H1 (cell line): Measurements from ENCODE around the gene LMOD2. TPM values are rescaled to one million over a fixed set of nuclear protein-coding genes. Genes with fewer than 3 reads are reported as not detected.

Experiments
- CTCF ChIA-PET: fragments of 300-600 bp; sonication (Branson Sonifier 250); formaldehyde crosslinking; loops from one replicate; lab custom pipeline; 2021; ENCODE audit not compliant: partially characterized antibody; lab: Charles Lee
- POLR2A ChIA-PET: fragments of 300-600 bp; sonication (Branson Sonifier 250); formaldehyde crosslinking; loops from one replicate; lab custom pipeline; 2021; ENCODE audit warnings: inconsistent platforms; ENCODE audit not compliant: partially characterized antibody; lab: Charles Lee
- DNase-seq, 2 experiments: peaks; one replicate each; pipeline versions ENCODE4 v3.0.0 to v3.0.0-alpha.2; 2010 to 2022; ENCODE audit warnings: low spot score in 2 of 2, low read depth in 1 of 2, mixed read lengths in 1 of 2
- FAIRE-seq: peaks from 2 replicates; lab custom pipeline; 2011; peaks lifted over from hg19 to GRCh38; lab: Jason Lieb, UNC
- H2AFZ ChIP-seq: 2 replicates; pipeline ENCODE4 v1.8.1; 2012; ENCODE audit warnings: low read length, inconsistent platforms
- H2AK5ac ChIP-seq: 2 replicates; pipeline ENCODE4 v1.6.1; 2013; ENCODE audit warnings: low read depth, low read length
- H2BK120ac ChIP-seq: replicated peaks from 2 replicates; pipeline ENCODE3; 2013; ENCODE audit warnings: low read depth, low read length, inconsistent platforms
- H2BK12ac ChIP-seq: 2 replicates; pipeline ENCODE4 v1.6.1; 2013; ENCODE audit warnings: low read depth, low read length
- H2BK15ac ChIP-seq: 2 replicates; pipeline ENCODE4 v1.6.1; 2013; ENCODE audit warnings: low read length
- H2BK20ac ChIP-seq: 2 replicates; pipeline ENCODE4 v1.6.1; 2013; ENCODE audit warnings: low read length
- H2BK5ac ChIP-seq: 2 replicates; pipeline ENCODE4 v1.6.1; 2013; ENCODE audit warnings: low read depth, low read length
- H3K14ac ChIP-seq: 2 replicates; pipeline ENCODE4 v1.6.1; 2013; ENCODE audit warnings: inconsistent platforms; ENCODE audit not compliant: insufficient read length
- H3K18ac ChIP-seq: 2 replicates; pipeline ENCODE4 v1.6.1; 2013; ENCODE audit warnings: low read length; ENCODE audit errors: extremely low read depth
- H3K23ac ChIP-seq: 2 replicates; pipeline ENCODE4 v1.6.1; 2013; ENCODE audit warnings: inconsistent platforms; ENCODE audit not compliant: insufficient read length
- H3K23me2 ChIP-seq: 2 replicates; pipeline ENCODE4 v1.6.1; 2013; ENCODE audit warnings: low read depth, low read length
- H3K27ac ChIP-seq: 2 replicates; pipeline ENCODE4 v1.6.1; 2011; ENCODE audit warnings: low read depth, low read length, inconsistent platforms
- H3K27me3 ChIP-seq, 4 experiments: replicated peaks in 1 of 4; 1 replicate in 1 of 4; 2 replicates in 3 of 4; pipeline versions ENCODE4 v1.6.1 to v1.8.1; 2011 to 2013; ENCODE audit warnings: low read length in 3 of 4, mild to moderate bottlenecking in 3 of 4, inconsistent platforms in 2 of 4, mixed read lengths in 2 of 4, moderate library complexity in 1 of 4; ENCODE audit not compliant: control insufficient read depth in 3 of 4, insufficient read depth in 3 of 4; ENCODE audit errors: extremely low read depth in 1 of 4
- H3K36me3 ChIP-seq, 4 experiments: 2 replicates each; pipeline versions ENCODE4 v1.6.1 to v1.8.1; 2011 to 2013; ENCODE audit warnings: mild to moderate bottlenecking in 4 of 4, low read length in 3 of 4, moderate library complexity in 2 of 4, control low read depth in 1 of 4, inconsistent platforms in 1 of 4; ENCODE audit not compliant: insufficient read depth in 4 of 4, control insufficient read depth in 2 of 4
- H3K4ac ChIP-seq: replicated peaks from 2 replicates; pipeline ENCODE3; 2013; ENCODE audit warnings: low read length, low read depth, mixed read lengths, inconsistent platforms; ENCODE audit not compliant: insufficient read length
- H3K4me1 ChIP-seq, 4 experiments: replicated peaks in 1 of 4; 1 replicate in 1 of 4; 2 replicates in 3 of 4; pipeline versions ENCODE4 v1.6.1 to v1.8.1; 2011 to 2013; ENCODE audit warnings: low read length in 3 of 4, inconsistent platforms in 2 of 4, mixed read lengths in 1 of 4; ENCODE audit not compliant: insufficient read depth in 4 of 4, control insufficient read depth in 3 of 4
- H3K4me2 ChIP-seq, 2 experiments: 2 replicates each; pipeline versions ENCODE4 v1.6.1 to v1.8.1; 2011 to 2013; ENCODE audit warnings: low read depth in 2 of 2, low read length in 2 of 2, control low read depth in 1 of 2, inconsistent platforms in 1 of 2, mild to moderate bottlenecking in 1 of 2; ENCODE audit not compliant: insufficient read depth in 1 of 2
- H3K4me3 ChIP-seq, 4 experiments: fragments of 200-600, 300-600 bp in 1 of 4; sonication (generic), shearing (Covaris generic), sonication (Bioruptor Twin) in 1 of 4; 2 replicates each; pipeline versions ENCODE4 v1.5.1 to v1.8.1; 2011 to 2016; ENCODE audit warnings: low read length in 4 of 4, low read depth in 3 of 4, control low read depth in 2 of 4, inconsistent platforms in 2 of 4, mild to moderate bottlenecking in 2 of 4, mixed read lengths in 1 of 4, moderate library complexity in 1 of 4; ENCODE audit not compliant: insufficient read depth in 2 of 4; ENCODE audit errors: extremely low read depth in 1 of 4
- H3K56ac ChIP-seq: replicated peaks from 2 replicates; pipeline ENCODE3; 2013; ENCODE audit warnings: low read depth, mild to moderate bottlenecking, mixed read lengths, low read length, inconsistent platforms; ENCODE audit not compliant: insufficient read length
- H3K79me1 ChIP-seq: 2 replicates; pipeline ENCODE4 v1.6.1; 2013; ENCODE audit warnings: low read depth, low read length, control low read depth
- H3K79me2 ChIP-seq, 2 experiments: 2 replicates each; pipeline versions ENCODE4 v1.6.1 to v1.8.1; 2012 to 2013; ENCODE audit warnings: low read length in 2 of 2, mild to moderate bottlenecking in 2 of 2, inconsistent platforms in 1 of 2; ENCODE audit not compliant: insufficient read depth in 2 of 2, control insufficient read depth in 1 of 2
- H3K9ac ChIP-seq, 4 experiments: replicated peaks in 1 of 4; 1 replicate in 1 of 4; 2 replicates in 3 of 4; pipeline versions ENCODE4 v1.6.1 to v1.8.1; 2011 to 2013; ENCODE audit warnings: low read depth in 3 of 4, low read length in 3 of 4, control low read depth in 2 of 4, mild to moderate bottlenecking in 2 of 4, moderate library complexity in 2 of 4, inconsistent platforms in 1 of 4; ENCODE audit errors: extremely low read depth in 1 of 4
- H3K9me3 ChIP-seq, 2 experiments: 2 replicates each; pipeline versions ENCODE4 v1.6.1 to v1.8.1; 2012 to 2013; ENCODE audit warnings: mild to moderate bottlenecking in 2 of 2, moderate library complexity in 2 of 2, control low read depth in 1 of 2, inconsistent platforms in 1 of 2, low read depth in 1 of 2, low read length in 1 of 2, mixed read lengths in 1 of 2; ENCODE audit not compliant: insufficient read depth in 2 of 2
- H4K20me1 ChIP-seq, 2 experiments: replicated peaks in 1 of 2; 2 replicates each; pipeline versions ENCODE3 to v1.8.1; 2011 to 2013; ENCODE audit warnings: inconsistent platforms in 2 of 2, low read length in 2 of 2, mild to moderate bottlenecking in 1 of 2; ENCODE audit not compliant: insufficient read depth in 2 of 2, control insufficient read depth in 1 of 2
- H4K5ac ChIP-seq: 2 replicates; pipeline ENCODE4 v1.6.1; 2013; ENCODE audit warnings: low read length, low read depth, mixed read lengths, inconsistent platforms; ENCODE audit not compliant: insufficient read length
- H4K8ac ChIP-seq: 2 replicates; pipeline ENCODE4 v1.8.0; 2013; ENCODE audit warnings: mild to moderate bottlenecking, moderate library complexity, low read length, inconsistent platforms; ENCODE audit not compliant: insufficient read depth; ENCODE audit errors: extremely low read depth
- H4K91ac ChIP-seq: replicated peaks from 2 replicates; pipeline ENCODE3; 2013; ENCODE audit warnings: low read length, mixed read lengths, inconsistent platforms; ENCODE audit not compliant: insufficient read length
- BACH1 ChIP-seq: IDR thresholded peaks from 2 replicates; pipeline ENCODE4 v1.6.1; 2012; ENCODE audit warnings: low read length, improper control_type of control experiment
- CBX5 ChIP-seq: fragments of 300-800, 300-1000 bp; sonication (generic); IDR thresholded peaks from 2 replicates; pipeline ENCODE4 v1.7.1; 2016; ENCODE audit warnings: antibody characterized with exemption, low read length, low read depth
- CBX8 ChIP-seq: fragments of 300-800, 300-1000 bp; sonication (generic); IDR thresholded peaks from 2 replicates; pipeline ENCODE4 v1.7.1; 2016; ENCODE audit warnings: low read depth, low read length, borderline replicate concordance
- EZH2 ChIP-seq: fragments of 200-600 bp; sonication (generic); IDR thresholded peaks from 2 replicates; pipeline ENCODE4 v1.7.1; 2012; ENCODE audit warnings: low read depth, mild to moderate bottlenecking, moderate library complexity, low read length, inconsistent platforms; ENCODE audit not compliant: severe bottlenecking
- FOSL1 ChIP-seq: IDR thresholded peaks from 2 replicates; pipeline ENCODE4 v1.6.1; 2011; ENCODE audit warnings: mild to moderate bottlenecking, low read depth, low read length, moderate library complexity; ENCODE audit not compliant: insufficient read depth
- GABPA ChIP-seq: IDR thresholded peaks from 2 replicates; pipeline ENCODE4 v1.6.1; 2011; ENCODE audit warnings: mild to moderate bottlenecking, low read length, moderate library complexity, borderline replicate concordance; ENCODE audit not compliant: insufficient read depth
- GTF2F1 ChIP-seq: IDR thresholded peaks from 2 replicates; pipeline ENCODE4 v1.6.1; 2012; ENCODE audit warnings: low read depth, low read length, improper control_type of control experiment, borderline replicate concordance
- PHF8 ChIP-seq: fragments of 200-600 bp; sonication (generic); conservative IDR thresholded peaks from 2 replicates; pipeline ENCODE4 v1.7.1; 2012; ENCODE audit warnings: low read depth, mild to moderate bottlenecking, inconsistent platforms, low read length, moderate library complexity
- POLR2A ChIP-seq, 2 experiments: IDR thresholded peaks; 1 replicate in 1 of 2; 2 replicates in 1 of 2; pipeline ENCODE4 v1.6.1; 2011; ENCODE audit warnings: low read depth in 2 of 2, low read length in 2 of 2, mild to moderate bottlenecking in 2 of 2; ENCODE audit errors: control extremely low read depth in 1 of 2
- RAD21 ChIP-seq, 2 experiments: IDR thresholded peaks in 1 of 2; conservative IDR thresholded peaks in 1 of 2; 2 replicates each; pipeline ENCODE4 v1.6.1; 2011; ENCODE audit warnings: low read depth in 2 of 2, low read length in 2 of 2, improper control_type of control experiment in 1 of 2, inconsistent platforms in 1 of 2, mild to moderate bottlenecking in 1 of 2, moderate library complexity in 1 of 2
- SIX5 ChIP-seq: IDR thresholded peaks from 2 replicates; pipeline ENCODE4 v1.6.1; 2011; ENCODE audit warnings: mild to moderate bottlenecking, low read depth, low read length
- SP1 ChIP-seq: IDR thresholded peaks from 2 replicates; pipeline ENCODE4 v1.6.1; 2011; ENCODE audit warnings: low read depth, low read length
- polyA plus RNA-seq, 7 experiments: library from polyadenylated mRNA; depleted of rRNA in 3 of 7; stranded (reverse) in 5 of 7; unstranded in 2 of 7; fragments of >200 nt in 5 of 7; fragments of 200-250 nt in 2 of 7; gene quantifications; 1 replicate in 5 of 7; 2 replicates in 1 of 7; 4 replicates in 1 of 7; pipeline versions ENCODE4 v1.2.1 to v1.2.3, GENCODE V29; 2011 to 2013; ENCODE audit warnings: missing spikeins in 2 of 7, mixed read lengths in 2 of 7
- total RNA-seq: library from RNA; stranded (reverse); fragmentation: NEBNext Ultra II Directional; extraction: Animal tissue kit (Norgen Biotek cat#: 25700); gene quantifications from 2 replicates; pipeline ENCODE4 v1.2.1, GENCODE V29; 2021
- TF ChIP-seq, protein P1 (sequence below), 3 experiments: IDR thresholded peaks; 1 replicate in 2 of 3; 2 replicates in 1 of 3; pipeline versions ENCODE4 v1.5.1 to v1.6.1; 2011; ENCODE audit warnings: low read length in 3 of 3, mild to moderate bottlenecking in 3 of 3, inconsistent platforms in 2 of 3, low read depth in 1 of 3, moderate library complexity in 1 of 3; ENCODE audit not compliant: insufficient read depth in 1 of 3; ENCODE audit errors: control extremely low read depth in 1 of 3

Gene LMOD2
- total and polyA plus RNA-seq, 2 of the 8 experiments (the other 6 are each of a cell fraction or from before 2014, with no cell fraction given) = 0.03 to 0.22 TPM

- Histone ChIP-seq H3K9ac (no peak overlapping the region), H2BK15ac (no peak overlapping the region), H2AFZ (no peak overlapping the region), H2BK5ac (no peak overlapping the region), H2BK12ac (no peak overlapping the region), H4K5ac (no peak overlapping the region), H3K4ac (no peak overlapping the region), H3K27ac (no peak overlapping the region), H4K91ac (no peak overlapping the region), H3K56ac (no peak overlapping the region), H3K23me2 (no peaks in the 10 kb centered on the region), H3K79me1 (no peaks in the 10 kb centered on the region), H3K4me2 (no peak overlapping the region), H3K27me3 (no peaks in the 10 kb centered on the region), H3K14ac (no peak overlapping the region), H4K20me1 (no peaks in the 10 kb centered on the region), H2AK5ac (no peak overlapping the region), H3K18ac (no peak overlapping the region), H3K9me3 (no peaks in the 10 kb centered on the region), H3K23ac (no peak overlapping the region), H3K4me3 (no peak overlapping the region), H3K79me2 (no peaks in the 10 kb centered on the region), H3K36me3 (no peaks in the 10 kb centered on the region), H3K4me1 (peaks cover 3 to 9% (median 8%) of the 10 kb centered on the region in 4 experiments; a peak in 6 of 7 replicates), H4K8ac (no peak overlapping the region), H2BK20ac (no peak overlapping the region), H2BK120ac (no peak overlapping the region)
- CTCF ChIA-PET = interaction anchor here (0.9 kb wide), 1 partner anchor 80 kb away, joined by 3 read pairs; no protein-coding TSS in a partner anchor
- DNase-seq (no peak), FAIRE-seq (no peak)
- POLR2A ChIA-PET = interaction anchor here (0.5 kb wide), 1 partner anchor 13 kb away, joined by 3 read pairs; no protein-coding TSS in a partner anchor
- TF ChIP-seq GTF2F1 (no peak), PHF8 (no peak), GABPA (no peak), SIX5 (no peak), CBX8 (no peak), CBX5 (no peak), EZH2 (no peak), POLR2A (IDR thresholded peaks at IDR 0.05; ENCODE audit: control extremely low read depth in 1 of 2, low read depth in 2 of 2, low read length in 2 of 2) (no peak), FOSL1 (no peak), SP1 (no peak), BACH1 (no peak), RAD21 (IDR thresholded peaks at IDR 0.05 in 1 of 2, conservative IDR thresholded peaks at IDR 0.05 in 1 of 2; ENCODE audit: low read depth in 2 of 2, low read length in 2 of 2) (no peak)
- TF ChIP-seq, protein P1, sequence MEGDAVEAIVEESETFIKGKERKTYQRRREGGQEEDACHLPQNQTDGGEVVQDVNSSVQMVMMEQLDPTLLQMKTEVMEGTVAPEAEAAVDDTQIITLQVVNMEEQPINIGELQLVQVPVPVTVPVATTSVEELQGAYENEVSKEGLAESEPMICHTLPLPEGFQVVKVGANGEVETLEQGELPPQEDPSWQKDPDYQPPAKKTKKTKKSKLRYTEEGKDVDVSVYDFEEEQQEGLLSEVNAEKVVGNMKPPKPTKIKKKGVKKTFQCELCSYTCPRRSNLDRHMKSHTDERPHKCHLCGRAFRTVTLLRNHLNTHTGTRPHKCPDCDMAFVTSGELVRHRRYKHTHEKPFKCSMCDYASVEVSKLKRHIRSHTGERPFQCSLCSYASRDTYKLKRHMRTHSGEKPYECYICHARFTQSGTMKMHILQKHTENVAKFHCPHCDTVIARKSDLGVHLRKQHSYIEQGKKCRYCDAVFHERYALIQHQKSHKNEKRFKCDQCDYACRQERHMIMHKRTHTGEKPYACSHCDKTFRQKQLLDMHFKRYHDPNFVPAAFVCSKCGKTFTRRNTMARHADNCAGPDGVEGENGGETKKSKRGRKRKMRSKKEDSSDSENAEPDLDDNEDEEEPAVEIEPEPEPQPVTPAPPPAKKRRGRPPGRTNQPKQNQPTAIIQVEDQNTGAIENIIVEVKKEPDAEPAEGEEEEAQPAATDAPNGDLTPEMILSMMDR (IDR thresholded peaks at IDR 0.05; ENCODE audit: control extremely low read depth in 1 of 3, insufficient read depth in 1 of 3, low read depth in 1 of 3, low read length in 3 of 3) = no peak
These were observed 15.1 kb upstream of the LMOD2 start for GRCh38 chr7:123640583-123640982.
